ENCODE data around the gene TEKT4.
"Not testable (repeated sequence)": the region's sequence is repeated elsewhere in the genome, so short reads cannot be mapped to it uniquely, and the experiment has no call there.

DNA sequence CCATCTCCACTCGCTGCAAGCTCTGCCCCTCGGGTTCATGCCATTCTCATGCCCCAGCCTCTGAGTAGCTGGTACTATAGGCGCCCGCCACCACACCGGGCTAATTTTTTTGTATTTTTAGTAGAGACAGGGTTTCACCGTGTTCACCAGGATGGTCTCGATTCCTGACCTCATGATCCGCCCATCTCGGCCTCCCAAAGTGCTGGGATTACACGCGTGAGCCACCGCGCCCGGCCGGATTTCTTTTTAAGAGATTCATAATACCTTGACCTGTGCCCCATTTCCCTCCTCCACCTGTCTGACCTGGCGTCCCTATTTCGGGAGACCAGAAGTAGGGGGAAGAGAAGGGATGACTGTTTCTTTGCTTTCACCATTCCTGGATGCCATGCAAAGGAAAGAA lies 8.3 kb upstream of the TEKT4 start:
- not testable (repeated sequence) for TF ChIP-seq POLR2A (IDR thresholded peaks at IDR 0.05); CTCF (IDR thresholded peaks at IDR 0.05 in 4 of 5, conservative IDR thresholded peaks at IDR 0.05 in 1 of 5)

Data from gastrocnemius medialis (tissue), 4 donors.